ENCODE results near the gene KCNC2. TPM values are rescaled to one million over a fixed set of nuclear protein-coding genes. Genes with fewer than 3 reads are reported as not detected.

Gene KCNC2
- total and polyA plus RNA-seq, 7 donors, result under 0.01 to 1.1 (median 0.41) TPM; not detected in 2

DNA sequence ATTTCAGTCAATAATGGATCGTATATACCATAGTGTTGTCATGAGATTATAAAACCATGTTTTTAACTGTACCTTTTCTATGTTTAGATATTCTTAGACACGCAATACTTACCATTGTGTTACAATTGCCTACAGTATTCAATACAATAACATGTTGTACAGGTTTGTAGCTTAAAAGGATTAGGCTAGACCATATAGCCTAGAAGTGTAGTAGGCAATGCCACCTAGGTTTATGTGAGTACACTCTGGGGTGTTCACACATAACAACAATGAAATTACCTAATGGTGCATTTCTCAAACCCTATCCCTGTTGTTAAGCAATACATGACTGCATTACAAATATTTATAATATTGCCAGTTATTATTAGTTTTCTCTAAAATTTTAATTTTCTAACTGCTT, 144.2 kb downstream of the KCNC2 start:
- Histone ChIP-seq H3K36me3 (no peaks in the 10 kb centered on the region), H3K27me3 (no peaks in the 10 kb centered on the region), H3K4me1 (no peaks in the 10 kb centered on the region), H3K27ac (no peak overlapping the region), H3K9me3 (no peaks in the 10 kb centered on the region), H3K4me3 (no peak overlapping the region)
- 88 to 89% methylated on average over 2 of the region's 2 CpGs for WGBS, 2 donors
- TF ChIP-seq EP300 (IDR thresholded peaks at IDR 0.05) (no peak), POLR2AphosphoS5 (IDR thresholded peaks at IDR 0.05) (no peak)
- TF ChIP-seq, protein P1, sequence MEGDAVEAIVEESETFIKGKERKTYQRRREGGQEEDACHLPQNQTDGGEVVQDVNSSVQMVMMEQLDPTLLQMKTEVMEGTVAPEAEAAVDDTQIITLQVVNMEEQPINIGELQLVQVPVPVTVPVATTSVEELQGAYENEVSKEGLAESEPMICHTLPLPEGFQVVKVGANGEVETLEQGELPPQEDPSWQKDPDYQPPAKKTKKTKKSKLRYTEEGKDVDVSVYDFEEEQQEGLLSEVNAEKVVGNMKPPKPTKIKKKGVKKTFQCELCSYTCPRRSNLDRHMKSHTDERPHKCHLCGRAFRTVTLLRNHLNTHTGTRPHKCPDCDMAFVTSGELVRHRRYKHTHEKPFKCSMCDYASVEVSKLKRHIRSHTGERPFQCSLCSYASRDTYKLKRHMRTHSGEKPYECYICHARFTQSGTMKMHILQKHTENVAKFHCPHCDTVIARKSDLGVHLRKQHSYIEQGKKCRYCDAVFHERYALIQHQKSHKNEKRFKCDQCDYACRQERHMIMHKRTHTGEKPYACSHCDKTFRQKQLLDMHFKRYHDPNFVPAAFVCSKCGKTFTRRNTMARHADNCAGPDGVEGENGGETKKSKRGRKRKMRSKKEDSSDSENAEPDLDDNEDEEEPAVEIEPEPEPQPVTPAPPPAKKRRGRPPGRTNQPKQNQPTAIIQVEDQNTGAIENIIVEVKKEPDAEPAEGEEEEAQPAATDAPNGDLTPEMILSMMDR (IDR thresholded peaks at IDR 0.05), result no peak
- no peak for DNase-seq
- intact Hi-C loops (cut with DNase I), result no loop called here

- H3K27ac ChIP-seq, result no peak overlapping the region
- DNase-seq, result no peak
- H3K4me3 ChIP-seq, result no peak overlapping the region
- 60 to 62% methylated on average over 2 of the region's 2 CpGs for WGBS, 2 donors
- no peaks in the 10 kb centered on the region for H3K36me3 ChIP-seq
- intact Hi-C loops (cut with DNase I), result no loop called here
- H3K4me1 ChIP-seq, result no peaks in the 10 kb centered on the region
- no peaks in the 10 kb centered on the region for H3K9me3 ChIP-seq
- H3K27me3 ChIP-seq, result no peaks in the 10 kb centered on the region
- no peak for TF ChIP-seq POLR2A (IDR thresholded peaks at IDR 0.05)
- no peak for TF ChIP-seq EP300 (IDR thresholded peaks at IDR 0.05)
- TF ChIP-seq, protein P1 (IDR thresholded peaks at IDR 0.05), result no peak
- no peak for TF ChIP-seq POLR2AphosphoS5 (IDR thresholded peaks at IDR 0.05)
Measured at GRCh38 chr12:75062691-75063090, 146.9 kb downstream of the KCNC2 start.

DNA sequence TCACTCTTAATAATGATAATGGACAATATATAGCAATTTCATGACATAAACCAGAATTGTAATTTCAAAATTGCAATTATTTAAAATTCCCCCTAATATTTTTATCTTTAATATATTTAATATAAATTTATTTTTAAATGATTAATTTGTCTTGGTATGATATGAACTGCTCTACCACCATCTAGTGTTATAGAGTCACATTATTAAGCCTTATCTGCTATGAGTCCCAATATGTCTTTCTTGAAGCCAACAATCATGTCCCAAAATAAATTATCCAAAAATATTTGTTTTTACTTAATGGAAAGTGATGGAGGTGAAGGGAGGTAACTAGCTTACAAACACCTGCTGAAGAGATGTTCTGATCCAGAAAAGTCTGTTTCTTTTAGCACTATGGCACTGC, 151.4 kb downstream of the KCNC2 start:
- H3K27ac ChIP-seq, result no peak overlapping the region
- no peaks in the 10 kb centered on the region for H3K27me3 ChIP-seq
- TF ChIP-seq, protein P1 (IDR thresholded peaks at IDR 0.05), result no peak
- no peak for TF ChIP-seq EP300 (IDR thresholded peaks at IDR 0.05)
- no peak for TF ChIP-seq POLR2A (IDR thresholded peaks at IDR 0.05)
- TF ChIP-seq POLR2AphosphoS5 (IDR thresholded peaks at IDR 0.05), result no peak
- H3K4me1 ChIP-seq, result no peaks in the 10 kb centered on the region
- no peaks in the 10 kb centered on the region for H3K9me3 ChIP-seq
- H3K4me3 ChIP-seq, result no peak overlapping the region
- intact Hi-C loops (cut with DNase I), result no loop called here
- H3K36me3 ChIP-seq, result no peaks in the 10 kb centered on the region
- DNase-seq, result no peak

GRCh38 chr12:75048767-75049166, 160.9 kb downstream of the KCNC2 start:
- DNase-seq, result no peak
- Histone ChIP-seq H3K9me3 (no peaks in the 10 kb centered on the region), H3K4me3 (no peak overlapping the region), H3K4me1 (no peaks in the 10 kb centered on the region), H3K27ac (no peak overlapping the region), H3K27me3 (no peaks in the 10 kb centered on the region), H3K36me3 (no peaks in the 10 kb centered on the region)
- WGBS, 2 donors, result 91 to 92% methylated on average over 2 of the region's 2 CpGs
- TF ChIP-seq POLR2AphosphoS5 (IDR thresholded peaks at IDR 0.05), result no peak
- TF ChIP-seq, protein P1 (IDR thresholded peaks at IDR 0.05), result no peak
- no peak for TF ChIP-seq EP300 (IDR thresholded peaks at IDR 0.05)
- TF ChIP-seq POLR2A (IDR thresholded peaks at IDR 0.05), result no peak
- intact Hi-C loops (cut with DNase I), result no loop called here

GRCh38 chr12:75047885-75048525, 161.6 kb downstream of the KCNC2 start:
- Histone ChIP-seq H3K4me1 (no peaks in the 10 kb centered on the region), H3K36me3 (no peaks in the 10 kb centered on the region), H3K4me3 (no peak overlapping the region), H3K27ac (no peak overlapping the region), H3K9me3 (no peaks in the 10 kb centered on the region), H3K27me3 (no peaks in the 10 kb centered on the region)
- DNase-seq, result no peak
- intact Hi-C loops (cut with DNase I), result no loop called here
- no peak for TF ChIP-seq POLR2A (IDR thresholded peaks at IDR 0.05)
- no peak for TF ChIP-seq POLR2AphosphoS5 (IDR thresholded peaks at IDR 0.05)
- no peak for TF ChIP-seq EP300 (IDR thresholded peaks at IDR 0.05)
- TF ChIP-seq, protein P1 (IDR thresholded peaks at IDR 0.05), result no peak
- 71 to 91% methylated on average over 10 of the region's 10 CpGs for WGBS, 2 donors
